HG03558 (cell line): ENCODE results near the gene YPEL1.
"Not testable (repeated sequence)": the region's sequence is repeated elsewhere in the genome, so short reads cannot be mapped to it uniquely, and the experiment has no call there.

Experiments used
- ATAC-seq: cut with Tn5 transposase; IDR thresholded peaks from one replicate; pipeline ENCODE4 v1.9.1; 2021; ENCODE audit warnings: moderate number of reproducible peaks; ENCODE audit not compliant: unreplicated experiment; ENCODE audit errors: extremely low read depth

The YPEL1 gene

DNA sequence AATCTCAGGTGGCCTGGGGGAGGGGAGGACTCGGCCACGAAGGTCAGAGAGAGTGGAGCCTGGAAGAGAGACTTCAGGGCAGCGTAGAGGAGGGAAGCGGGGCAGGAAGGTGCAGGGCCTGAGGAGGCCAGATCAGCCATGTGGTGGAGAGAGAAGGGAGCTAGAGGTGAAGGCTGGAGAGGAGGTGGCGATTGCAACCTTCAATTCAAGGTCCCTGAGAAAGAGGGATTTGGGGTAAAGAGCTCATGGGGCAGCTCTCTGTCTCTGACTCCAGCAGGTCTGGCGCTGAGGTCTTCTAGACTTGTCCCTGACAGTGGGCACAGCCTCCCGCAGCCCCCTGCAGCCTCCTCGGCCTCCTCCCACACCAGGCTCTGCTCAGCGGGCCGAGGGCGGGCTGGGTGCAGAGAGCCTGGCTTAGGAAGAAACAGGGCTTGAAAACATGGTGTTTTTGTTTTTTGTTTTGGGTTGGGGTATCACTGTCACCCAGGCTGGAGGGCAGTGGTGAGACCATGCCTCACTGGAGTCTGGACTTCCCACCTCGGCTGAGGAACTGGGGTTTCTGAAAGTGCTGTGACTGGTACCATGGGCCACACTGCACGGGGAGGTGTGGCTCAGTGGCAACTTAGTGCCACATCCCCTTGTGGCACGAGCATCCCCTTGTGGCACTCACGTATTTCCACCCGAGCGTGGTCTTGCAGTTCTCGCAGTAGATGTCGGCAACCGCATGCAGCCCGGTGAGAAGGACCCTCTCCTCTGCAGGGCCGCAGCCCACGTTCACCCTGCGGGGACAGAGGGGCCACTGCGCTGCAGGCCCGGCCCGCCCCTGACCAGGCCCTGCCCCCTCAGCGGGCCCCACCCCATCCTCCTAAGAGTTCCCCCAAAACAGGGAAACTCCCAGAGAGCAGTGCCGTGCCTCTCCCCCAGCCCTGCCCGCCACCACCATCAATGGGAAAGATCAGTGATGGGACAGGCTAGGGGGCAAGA is 32.6 kb downstream of the YPEL1 start:
- ATAC-seq: no peak

DNA sequence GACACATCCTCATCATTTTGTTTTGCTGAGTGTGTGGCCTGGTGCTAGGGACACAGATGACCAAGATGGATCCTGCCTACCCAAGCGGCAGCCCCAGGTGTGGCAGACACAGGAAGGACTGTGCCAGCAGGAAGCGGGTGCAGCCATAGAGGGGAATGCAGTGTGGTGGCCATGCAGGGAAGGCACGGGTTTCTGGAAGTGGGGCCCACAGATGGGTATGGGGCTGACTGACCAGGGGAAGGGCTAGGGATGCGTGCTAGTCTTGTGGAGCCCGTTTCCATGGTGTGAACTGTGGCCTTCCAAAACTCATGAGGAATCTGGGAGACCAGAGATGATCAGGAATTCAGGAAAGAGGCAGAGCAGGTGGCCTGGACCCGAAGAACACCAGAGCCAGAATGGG is 33.5 kb downstream of the YPEL1 start:
- no peak for ATAC-seq

DNA sequence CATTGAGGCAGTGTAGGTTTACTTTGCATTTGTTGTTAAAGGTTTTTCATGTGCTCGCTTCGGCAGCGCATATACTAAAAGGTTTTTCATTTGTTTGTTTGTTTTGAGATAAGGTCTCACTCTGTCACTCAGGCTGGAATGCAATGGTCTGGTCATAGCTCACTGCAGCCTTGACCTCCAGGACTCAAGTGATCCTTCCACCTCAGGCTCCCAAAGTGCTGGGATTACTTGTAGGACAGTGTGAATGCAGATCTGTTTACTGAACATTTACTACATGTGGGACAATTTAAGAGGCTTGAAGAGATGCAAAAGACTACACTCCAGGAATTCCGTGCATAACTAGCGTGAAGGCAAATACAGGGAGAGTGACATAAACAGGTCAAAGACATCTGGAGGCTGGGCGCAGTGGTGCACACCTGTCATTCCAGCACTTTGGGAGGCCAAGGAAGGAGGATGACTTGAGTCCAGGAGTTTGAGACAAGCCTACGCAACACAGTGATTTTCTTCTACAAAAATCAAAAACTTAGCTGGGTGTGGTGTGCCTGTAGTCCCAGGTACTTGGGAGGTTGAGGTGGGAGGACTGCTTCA is 34.1 kb downstream of the YPEL1 start:
- ATAC-seq: no peak

DNA sequence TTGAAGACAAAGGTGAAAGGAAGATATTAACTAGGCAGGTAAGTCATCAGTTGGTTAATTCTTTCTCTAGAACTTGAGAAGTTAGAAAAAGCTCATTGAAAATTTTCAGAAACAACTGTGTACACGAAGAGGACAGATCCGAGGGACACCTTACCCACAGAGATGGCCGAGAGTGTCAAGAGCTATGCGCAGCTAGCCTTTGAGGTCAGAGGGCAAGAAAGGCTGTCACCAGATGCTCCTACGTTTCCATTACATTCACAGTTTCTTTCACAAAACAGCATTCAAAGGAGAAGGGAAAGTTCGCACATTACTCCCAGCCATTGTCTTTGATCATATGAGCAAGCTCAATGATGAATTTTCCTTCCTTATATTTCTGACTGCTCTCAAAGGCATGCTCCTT is 34.8 kb downstream of the YPEL1 start:
- ATAC-seq: no peak

DNA sequence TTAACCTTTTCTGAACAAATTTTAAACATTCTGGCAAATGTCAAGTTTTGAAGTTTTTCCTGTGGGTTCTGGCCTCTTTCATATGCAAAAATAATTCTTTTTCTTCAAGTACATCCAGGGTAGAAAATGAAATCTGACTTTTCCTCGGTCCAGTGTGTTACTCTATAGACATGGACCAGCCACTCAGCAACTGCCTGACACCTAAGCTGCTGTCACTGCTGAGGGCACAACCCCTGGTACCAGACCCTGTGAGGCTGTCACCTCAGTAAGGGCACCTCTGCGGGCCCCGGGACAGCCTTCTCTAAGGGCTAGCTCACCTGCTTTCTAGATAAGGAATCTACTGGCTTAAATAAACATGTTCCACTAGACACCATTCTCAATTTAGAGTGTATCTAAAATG is 36.0 kb downstream of the YPEL1 start:
- no peak for ATAC-seq

DNA sequence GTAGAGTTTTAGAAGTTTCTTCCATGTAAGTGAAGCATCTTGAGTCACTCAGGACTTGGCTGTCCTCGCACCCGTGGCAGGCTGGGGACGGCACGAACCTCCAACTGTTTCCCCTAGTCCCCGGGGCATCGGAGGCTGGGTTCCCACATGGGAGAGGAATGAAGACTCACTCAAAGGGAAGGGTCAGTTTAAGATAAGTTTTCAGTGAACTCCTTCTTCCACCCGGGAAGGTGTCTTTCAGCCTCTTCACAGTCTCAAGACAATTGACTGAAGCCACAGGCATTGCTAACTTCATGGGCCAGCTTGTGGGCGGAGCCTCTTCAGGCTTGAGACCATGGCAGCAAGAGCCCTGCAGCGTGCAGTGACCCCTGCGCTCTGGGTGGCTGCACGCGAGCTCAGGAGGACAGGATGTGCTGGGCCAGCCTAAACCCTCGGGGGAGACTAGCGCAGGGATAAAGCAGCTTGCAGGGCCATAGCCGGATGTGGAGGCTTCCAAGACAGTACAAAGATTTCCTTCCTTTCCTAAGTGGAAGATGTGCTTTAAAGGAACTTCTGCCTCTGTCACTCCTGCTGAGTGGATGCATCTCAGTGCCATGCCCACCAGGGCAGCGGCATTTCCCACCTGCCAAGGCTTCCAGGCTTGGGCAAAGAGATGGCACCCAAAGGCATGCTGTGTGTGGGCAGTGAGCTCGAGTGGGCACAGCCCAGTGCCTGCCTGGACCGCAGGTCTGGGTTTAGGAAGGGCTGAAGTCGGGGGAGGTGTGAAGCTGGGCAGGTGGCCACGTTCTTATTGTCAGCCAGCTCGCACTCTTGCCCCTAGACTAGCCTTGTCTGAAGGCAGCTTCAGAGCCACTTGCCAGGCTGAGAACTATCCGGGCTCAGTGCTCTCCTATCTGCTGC is 36.9 kb downstream of the YPEL1 start:
- ATAC-seq: no peak

DNA sequence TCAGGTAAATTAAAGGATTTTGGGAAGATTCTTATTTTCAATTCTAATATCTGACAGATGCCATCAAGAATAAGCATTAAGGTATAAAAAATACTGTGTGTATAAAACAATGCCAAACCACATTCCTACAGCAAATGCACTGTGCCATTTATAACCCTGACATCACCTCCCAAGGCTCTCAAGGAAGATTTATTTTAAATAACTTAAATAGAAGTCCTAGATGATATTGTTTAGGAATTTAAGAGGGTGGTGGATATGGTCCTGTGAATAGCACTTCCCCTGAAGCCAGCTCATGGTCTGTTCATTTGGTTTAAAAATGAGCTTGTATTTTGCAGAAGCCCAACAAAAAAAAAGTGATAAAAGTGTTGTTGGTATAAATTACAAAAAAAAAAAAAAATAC is 37.7 kb downstream of the YPEL1 start:
- no peak for ATAC-seq

DNA sequence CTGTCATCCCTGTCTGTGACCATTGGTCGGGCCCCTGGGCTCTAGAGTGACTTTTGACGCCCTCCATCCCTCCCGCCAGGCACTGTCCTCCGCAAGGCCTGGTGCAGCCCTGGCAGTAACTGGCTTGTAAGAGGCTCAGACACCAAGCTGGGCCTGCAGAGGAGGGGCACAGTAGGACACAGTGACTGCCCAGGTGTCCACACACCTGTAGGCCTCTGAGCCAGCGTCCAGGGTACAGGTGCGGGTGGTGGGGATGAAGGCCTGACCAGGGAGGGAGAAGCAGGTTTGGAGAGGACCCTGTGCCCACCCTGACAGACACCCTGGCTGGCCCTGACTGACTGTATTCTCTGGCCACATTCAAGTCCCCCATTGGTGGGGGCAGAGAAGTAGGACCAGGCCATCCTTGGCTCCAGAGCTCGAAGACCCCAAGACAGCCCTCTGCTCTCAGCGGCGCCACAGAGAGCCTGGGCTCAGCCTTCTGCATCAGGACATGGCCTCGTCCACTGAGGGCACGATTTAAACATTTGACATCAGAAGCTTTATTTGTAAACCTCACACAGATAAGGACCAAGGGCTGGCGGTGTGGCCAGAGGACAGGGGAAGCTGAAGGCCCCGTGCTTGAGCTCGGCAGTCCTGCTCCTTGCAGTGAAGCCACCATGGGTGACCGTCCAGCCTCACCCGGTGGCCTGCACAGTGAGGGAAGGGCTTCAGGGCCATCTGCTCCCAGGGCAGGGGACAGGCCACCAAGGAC is 38.4 kb downstream of the YPEL1 start:
- no peak for ATAC-seq

DNA sequence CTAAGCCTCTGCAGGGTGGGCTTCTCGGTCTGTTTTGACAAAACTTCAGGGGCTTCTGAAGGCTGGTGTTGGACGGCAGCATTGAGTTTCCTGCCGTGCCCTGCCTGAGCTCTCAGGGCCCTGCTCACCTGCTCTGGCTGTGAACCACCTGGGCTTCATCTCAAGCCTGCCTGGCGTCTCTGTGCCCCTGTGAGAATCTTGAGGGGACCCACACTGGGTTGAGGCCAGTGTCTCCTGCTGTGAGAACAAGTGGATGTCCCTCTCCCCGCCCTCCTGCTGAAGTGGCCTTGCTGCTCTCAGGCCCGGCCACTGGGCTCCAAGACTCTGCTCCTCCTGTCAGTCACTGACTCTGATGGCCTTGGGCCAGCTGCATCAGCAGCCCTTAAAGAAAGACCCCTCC is 39.5 kb downstream of the YPEL1 start:
- no peak for ATAC-seq

DNA sequence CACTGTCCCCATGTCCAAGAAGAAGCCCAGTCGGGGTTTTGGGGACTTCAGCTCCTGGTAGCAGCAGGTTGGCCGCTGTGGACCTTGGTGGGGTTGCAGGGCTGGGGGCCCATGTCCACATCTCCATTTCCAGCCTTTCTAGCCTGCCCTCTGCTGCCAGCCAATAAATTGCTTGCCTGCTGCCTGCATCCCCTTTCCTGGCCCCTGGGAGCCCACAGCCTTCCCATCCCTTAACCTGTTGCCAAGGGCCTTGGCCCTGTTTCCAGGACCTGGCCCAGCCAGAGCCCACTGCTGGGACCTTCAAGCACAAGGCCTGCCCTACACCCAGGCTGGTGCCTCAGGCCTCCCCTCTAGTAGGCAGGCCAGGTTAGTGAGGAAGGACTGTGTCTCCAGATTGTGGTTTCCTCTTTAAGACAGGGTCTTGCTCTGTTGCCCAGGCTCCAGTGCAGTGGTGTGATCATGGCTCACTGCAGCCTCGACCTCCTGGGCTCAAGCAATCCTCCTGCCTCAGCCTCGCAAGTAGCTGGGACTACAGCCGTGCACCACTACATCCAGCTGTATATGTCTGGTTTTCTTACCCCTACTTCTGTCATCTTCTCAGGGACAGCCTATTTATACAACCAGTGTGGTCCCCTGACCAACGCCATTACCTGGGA is 40.0 kb downstream of the YPEL1 start:
- ATAC-seq: no peak

DNA sequence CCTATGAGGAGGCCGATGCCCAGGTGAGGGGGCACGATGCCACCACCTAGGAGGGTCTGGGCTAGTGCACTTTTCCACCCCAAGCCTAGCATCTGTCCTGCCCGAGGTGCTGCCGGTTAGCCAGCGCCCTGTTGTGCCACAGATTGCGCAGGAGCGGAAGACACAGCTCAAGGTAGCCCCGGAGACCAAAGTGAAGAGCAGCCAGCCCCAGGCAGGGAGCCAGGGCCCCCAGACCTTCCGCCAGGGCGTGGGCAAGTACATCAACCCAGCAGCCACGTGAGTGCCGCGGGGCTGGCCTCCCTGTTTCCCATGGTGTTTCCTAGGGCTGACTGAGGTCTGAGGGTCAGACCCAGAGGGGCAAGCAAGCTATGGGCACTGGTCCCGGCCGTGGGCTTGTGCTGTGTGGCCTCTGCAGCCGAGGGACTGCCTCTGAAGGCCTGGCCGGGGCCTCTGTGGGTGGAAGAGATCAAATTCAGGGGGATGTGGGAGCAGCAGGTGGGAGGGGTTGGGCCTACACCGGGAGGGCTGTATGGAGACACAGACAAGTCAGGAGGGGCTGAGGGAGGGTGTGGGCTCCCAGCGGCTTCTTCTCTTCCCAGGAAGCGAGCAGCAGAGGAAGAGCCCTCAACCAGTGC is 40.7 kb downstream of the YPEL1 start:
- no peak for ATAC-seq

DNA sequence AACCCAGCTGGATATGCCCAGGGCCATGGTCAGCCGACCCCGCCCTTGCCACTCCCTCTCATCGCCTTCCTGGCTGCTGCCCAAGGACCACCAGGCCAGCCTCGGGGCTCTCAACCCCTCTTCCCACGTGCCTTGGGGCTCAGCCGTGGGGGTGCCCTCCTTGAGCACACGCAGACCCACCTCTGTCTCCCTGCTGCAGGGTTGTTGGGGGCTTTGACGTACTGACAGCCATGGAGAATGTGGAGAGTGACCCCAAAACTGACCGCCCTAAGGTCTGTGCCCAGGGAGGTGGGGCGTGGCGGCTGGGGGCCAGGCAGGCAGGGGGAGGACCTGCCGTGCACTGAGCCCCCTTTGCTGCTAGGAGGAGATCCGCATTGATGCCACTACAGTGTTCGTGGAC is 41.2 kb downstream of the YPEL1 start:
- ATAC-seq: no peak

DNA sequence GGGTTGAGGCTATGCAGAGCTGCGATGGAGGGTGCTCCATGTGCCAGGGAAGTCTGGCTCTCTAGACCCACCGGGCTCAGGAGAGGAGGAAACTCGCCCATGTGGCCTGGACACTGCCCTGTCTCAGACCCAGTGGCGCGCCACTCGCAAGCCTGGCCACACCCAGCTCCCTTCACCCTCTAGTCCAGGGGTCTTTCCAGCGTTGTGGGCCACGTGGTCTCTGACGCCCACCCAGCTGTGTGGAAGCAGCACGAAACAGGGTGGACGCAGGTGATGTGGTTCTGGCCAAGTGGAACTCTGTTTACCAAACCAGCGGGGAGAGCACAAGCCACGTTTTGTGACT is 41.6 kb downstream of the YPEL1 start:
- no peak for ATAC-seq

DNA sequence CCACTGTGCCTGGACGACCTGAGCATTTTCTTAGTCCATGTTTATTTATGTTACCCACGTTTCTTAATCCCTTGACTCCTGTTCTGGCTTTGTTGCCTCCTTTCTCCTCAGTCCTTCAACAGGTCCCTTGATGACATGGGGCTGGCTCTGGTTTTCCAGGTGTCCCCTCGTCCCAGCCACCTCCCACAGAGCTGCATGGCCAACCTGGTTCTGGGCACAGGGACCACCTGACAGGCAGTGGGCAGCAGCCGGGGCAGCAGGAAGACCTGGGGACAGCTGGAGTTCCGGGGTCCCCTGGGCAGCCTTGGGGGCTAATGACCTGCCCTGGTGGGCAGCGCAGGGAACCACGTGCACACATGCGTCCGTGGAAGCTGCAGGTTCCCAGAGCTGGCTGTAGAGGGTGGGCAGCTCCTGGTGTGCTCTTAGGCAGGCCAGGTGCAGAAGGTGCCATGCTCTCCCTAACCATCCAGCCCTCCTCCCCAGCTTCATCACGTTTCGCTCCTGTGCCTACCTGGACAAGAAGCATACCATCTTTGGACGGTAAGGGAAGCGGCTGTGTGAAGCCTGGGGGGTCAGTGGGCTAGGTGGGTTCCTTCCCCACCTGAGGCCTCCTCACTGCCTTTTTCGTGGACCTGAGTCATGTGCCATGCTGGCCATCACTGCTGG is 42.1 kb downstream of the YPEL1 start:
- no peak for ATAC-seq

DNA sequence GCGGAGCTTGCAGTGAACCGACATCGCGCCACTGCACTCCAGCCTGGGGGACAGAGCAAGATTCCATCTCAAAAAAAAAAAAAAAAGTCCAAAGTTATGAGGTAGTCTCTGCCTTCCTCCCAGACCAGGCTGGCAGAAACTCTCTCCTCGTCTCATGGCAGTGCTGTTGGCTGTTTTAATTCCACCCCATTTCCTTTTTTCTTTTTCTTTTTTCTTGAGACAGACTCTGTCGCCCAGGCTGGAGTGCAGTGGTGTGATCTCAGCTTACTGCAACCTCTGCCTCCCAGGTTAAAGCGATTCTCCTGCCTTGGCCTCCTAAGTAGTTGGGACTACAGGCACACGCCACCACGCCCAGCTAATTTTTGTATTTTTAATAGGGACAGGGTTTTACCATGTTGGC is 42.7 kb downstream of the YPEL1 start:
- not testable (repeated sequence) for ATAC-seq

DNA sequence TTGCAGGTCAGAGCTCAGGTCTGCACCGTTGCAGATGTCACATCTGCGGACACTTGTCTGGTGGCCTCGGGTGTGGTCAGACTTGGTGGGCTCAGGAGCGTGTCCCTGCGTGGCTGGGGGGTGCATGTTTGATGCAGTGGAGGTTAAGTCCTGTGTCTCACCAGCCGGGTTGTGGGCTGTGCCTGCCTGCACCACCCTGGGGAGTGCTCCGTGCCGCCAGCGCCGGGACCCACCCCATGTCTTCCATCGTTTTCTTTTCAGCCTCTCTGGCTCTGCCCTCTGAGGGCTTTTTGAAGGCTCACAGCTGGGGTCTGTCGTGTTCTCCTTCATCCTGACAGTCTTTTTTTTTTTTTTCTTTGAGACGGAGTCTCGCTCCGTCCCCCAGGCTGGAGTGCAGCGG is 43.8 kb downstream of the YPEL1 start:
- ATAC-seq: no peak

DNA sequence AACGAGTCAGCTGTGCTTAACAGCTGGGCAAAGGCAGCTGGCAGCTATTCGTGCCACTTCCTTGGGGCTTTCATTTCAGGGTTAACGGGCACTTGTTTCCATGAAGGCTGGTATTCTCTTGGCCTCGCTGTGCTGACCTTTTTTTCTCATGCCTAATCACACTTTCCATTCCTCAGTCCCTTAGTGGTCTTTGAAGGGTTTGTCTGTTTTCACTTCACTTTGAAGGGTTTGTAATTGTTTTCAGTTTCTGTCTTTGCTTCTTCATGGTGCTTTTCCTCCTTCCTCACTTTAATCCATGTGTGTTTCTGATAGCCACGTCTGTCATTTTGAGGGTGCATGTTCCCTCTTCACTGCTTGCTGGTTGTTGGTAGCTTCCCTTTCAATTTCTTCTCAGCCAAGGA is 45.2 kb downstream of the YPEL1 start:
- no peak for ATAC-seq

DNA sequence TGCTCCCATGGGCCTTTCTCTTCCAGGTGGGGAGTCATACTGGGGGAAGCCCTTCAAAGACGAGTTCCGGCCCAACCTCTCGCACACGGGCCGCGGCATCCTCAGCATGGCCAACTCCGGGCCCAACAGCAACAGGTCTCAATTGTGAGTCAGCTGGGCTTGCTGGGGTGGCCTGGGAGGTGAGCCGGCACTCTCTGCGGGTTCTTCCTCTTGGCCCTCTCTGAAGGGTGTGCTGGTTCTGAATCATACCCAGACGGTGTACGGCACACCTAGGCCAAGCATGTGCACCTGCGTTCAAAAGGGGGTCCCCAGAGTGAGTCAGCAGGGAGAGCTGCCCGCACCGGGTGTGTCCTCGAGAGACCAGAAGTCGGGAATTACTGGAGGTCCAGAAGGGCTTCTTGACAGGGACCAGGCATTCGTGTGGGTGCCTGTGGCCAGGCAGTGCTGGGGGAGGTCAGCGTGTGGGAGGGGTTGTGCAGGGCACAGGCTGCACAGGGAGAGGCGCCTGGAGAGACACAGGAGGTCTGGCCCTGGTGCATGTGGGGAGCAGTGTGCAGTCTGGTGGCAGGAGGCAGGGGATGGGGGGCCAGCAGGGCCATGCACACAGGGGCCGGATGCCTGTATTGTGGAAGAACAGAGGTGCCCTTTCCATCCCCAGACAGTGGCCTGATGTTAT is 46.8 kb downstream of the YPEL1 start:
- ATAC-seq: no peak
